Spleen (tissue), 7 donors: ENCODE results near the gene CSK.

Source experiments
- POLR2A ChIP-seq, 3 donors: fragments of 450-650 bp; IDR thresholded peaks; one replicate each; pipeline ENCODE4 v1.5.1; 2017; ENCODE audit warnings: antibody characterized with exemption in 3 of 3, mild to moderate bottlenecking in 1 of 3
- POLR2AphosphoS5 ChIP-seq, 3 donors: sonication (generic); formaldehyde crosslinking; IDR thresholded peaks; one replicate each; pipeline ENCODE4 v1.5.1; 2017; ENCODE audit warnings: antibody characterized with exemption in 3 of 3
- TF ChIP-seq, protein P1 (sequence below), 11 experiments: fragments of 200-600 bp in 7 of 11; fragments of 450-650 bp in 4 of 11; sonication (generic) in 4 of 11; IDR thresholded peaks in 8 of 11; conservative IDR thresholded peaks in 3 of 11; 1 replicate in 7 of 11; 2 replicates in 4 of 11; pipeline versions ENCODE4 v1.4.0 to v1.8.0; 2016 to 2021; ENCODE audit warnings: antibody characterized with exemption in 11 of 11, inconsistent platforms in 4 of 11, mild to moderate bottlenecking in 1 of 11
- donor health status: DM: no; HTN: no; CAD: no; lungs with moderate emphysema.
- donor health status: DM: no; HTN: no; CAD: no.
- donor health status: DM: no; HTN: no; CAD: no.

GRCh38 chr15:74815961-74816360, 34.1 kb downstream of the CSK start:
- TF ChIP-seq POLR2A (IDR thresholded peaks at IDR 0.05) (no peak), POLR2AphosphoS5 (IDR thresholded peaks at IDR 0.05) (peak; percentile 75 to 78 (median 76))
- TF ChIP-seq, protein P1, sequence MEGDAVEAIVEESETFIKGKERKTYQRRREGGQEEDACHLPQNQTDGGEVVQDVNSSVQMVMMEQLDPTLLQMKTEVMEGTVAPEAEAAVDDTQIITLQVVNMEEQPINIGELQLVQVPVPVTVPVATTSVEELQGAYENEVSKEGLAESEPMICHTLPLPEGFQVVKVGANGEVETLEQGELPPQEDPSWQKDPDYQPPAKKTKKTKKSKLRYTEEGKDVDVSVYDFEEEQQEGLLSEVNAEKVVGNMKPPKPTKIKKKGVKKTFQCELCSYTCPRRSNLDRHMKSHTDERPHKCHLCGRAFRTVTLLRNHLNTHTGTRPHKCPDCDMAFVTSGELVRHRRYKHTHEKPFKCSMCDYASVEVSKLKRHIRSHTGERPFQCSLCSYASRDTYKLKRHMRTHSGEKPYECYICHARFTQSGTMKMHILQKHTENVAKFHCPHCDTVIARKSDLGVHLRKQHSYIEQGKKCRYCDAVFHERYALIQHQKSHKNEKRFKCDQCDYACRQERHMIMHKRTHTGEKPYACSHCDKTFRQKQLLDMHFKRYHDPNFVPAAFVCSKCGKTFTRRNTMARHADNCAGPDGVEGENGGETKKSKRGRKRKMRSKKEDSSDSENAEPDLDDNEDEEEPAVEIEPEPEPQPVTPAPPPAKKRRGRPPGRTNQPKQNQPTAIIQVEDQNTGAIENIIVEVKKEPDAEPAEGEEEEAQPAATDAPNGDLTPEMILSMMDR (IDR thresholded peaks at IDR 0.05 in 8 of 11, conservative IDR thresholded peaks at IDR 0.05 in 3 of 11): no peak
